Measurements from ENCODE around the gene TAS2R41. TPM values are rescaled to one million over a fixed set of nuclear protein-coding genes. Genes with fewer than 3 reads are reported as not detected.

The TAS2R41 gene
- total RNA-seq, 1 experiment from 2014 or later = not detected

- Mint-ChIP-seq H3K27ac (no peak overlapping the region), H3K27me3 (ENCODE audit: low read depth) (no peaks in the 10 kb centered on the region; the same call in 1 of the 2 replicates), H3K4me1 (peaks cover 0 to 3% of the 10 kb centered on the region in 2 experiments; a peak in 1 of 4 replicates), H3K4me3 (no peak overlapping the region), H3K36me3 (ENCODE audit: insufficient read depth in 1 of 3, low read depth in 3 of 3) (no peaks in the 10 kb centered on the region), H3K9me3 (no peaks in the 10 kb centered on the region; a peak in 1 of 5 replicates)
- Histone ChIP-seq H3K79me2 (ENCODE audit: insufficient read depth, low read length) (no peaks in the 10 kb centered on the region), H3K56ac (ENCODE audit: insufficient read length, low read depth, low read length) (no peak overlapping the region), H3K4me2 (ENCODE audit: insufficient read depth, insufficient read length, low read length) (no peak overlapping the region), H3T11ph (ENCODE audit: low read length) (no peak overlapping the region), H3K27ac (ENCODE audit: insufficient read length, low read depth, low read length) (no peak overlapping the region), H2BK15ac (ENCODE audit: low read depth, low read length) (no peak overlapping the region), H2AK5ac (ENCODE audit: insufficient read length, low read length) (no peak overlapping the region), H4K20me1 (ENCODE audit: control insufficient read depth, insufficient read depth, insufficient read length) (no peaks in the 10 kb centered on the region), H3K14ac (ENCODE audit: insufficient read depth, low read length) (no peak overlapping the region), H3K18ac (ENCODE audit: insufficient read length, low read depth, low read length) (no peak overlapping the region), H3K79me1 (ENCODE audit: insufficient read depth, low read depth, low read length, poor library complexity, severe bottlenecking) (no peaks in the 10 kb centered on the region), H2BK120ac (ENCODE audit: low read depth, low read length, poor library complexity, severe bottlenecking) (no peak overlapping the region), H2AFZ (ENCODE audit: low read length) (no peak overlapping the region), H2BK20ac (ENCODE audit: low read depth, low read length, poor library complexity, severe bottlenecking) (no peak overlapping the region), H3K4ac (ENCODE audit: low read depth, low read length) (no peak overlapping the region), H3K23ac (ENCODE audit: insufficient read length, low read depth, low read length) (no peak overlapping the region), H3K4me1 (ENCODE audit: insufficient read depth, low read length) (no peaks in the 10 kb centered on the region; the same call in 1 of the 2 replicates), H4K91ac (ENCODE audit: insufficient read length, low read depth, low read length) (no peak overlapping the region), H3K23me2 (ENCODE audit: insufficient read length, low read depth, low read length, poor library complexity, severe bottlenecking) (peaks cover 2% of the 10 kb centered on the region), H4K5ac (ENCODE audit: insufficient read length, low read depth, low read length) (no peak overlapping the region), H3K9me3 (ENCODE audit: control insufficient read depth, low read depth, low read length) (no peaks in the 10 kb centered on the region), H4K8ac (replicated peaks; ENCODE audit: insufficient read length, low read depth, low read length) (no peak overlapping the region), H3K27me3 (ENCODE audit: insufficient read depth, low read length) (no peaks in the 10 kb centered on the region), H2BK5ac (ENCODE audit: insufficient read length, low read length) (no peak overlapping the region), H2BK12ac (ENCODE audit: insufficient read length, low read depth, low read length) (no peak overlapping the region), H3K9ac (ENCODE audit: extremely low read depth, insufficient read length, low read length) (no peak overlapping the region)
- TF ChIP-seq, protein P1, sequence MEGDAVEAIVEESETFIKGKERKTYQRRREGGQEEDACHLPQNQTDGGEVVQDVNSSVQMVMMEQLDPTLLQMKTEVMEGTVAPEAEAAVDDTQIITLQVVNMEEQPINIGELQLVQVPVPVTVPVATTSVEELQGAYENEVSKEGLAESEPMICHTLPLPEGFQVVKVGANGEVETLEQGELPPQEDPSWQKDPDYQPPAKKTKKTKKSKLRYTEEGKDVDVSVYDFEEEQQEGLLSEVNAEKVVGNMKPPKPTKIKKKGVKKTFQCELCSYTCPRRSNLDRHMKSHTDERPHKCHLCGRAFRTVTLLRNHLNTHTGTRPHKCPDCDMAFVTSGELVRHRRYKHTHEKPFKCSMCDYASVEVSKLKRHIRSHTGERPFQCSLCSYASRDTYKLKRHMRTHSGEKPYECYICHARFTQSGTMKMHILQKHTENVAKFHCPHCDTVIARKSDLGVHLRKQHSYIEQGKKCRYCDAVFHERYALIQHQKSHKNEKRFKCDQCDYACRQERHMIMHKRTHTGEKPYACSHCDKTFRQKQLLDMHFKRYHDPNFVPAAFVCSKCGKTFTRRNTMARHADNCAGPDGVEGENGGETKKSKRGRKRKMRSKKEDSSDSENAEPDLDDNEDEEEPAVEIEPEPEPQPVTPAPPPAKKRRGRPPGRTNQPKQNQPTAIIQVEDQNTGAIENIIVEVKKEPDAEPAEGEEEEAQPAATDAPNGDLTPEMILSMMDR (conservative IDR thresholded peaks at IDR 0.05) = no peak
- DNase-seq = no peak
Measured at GRCh38 chr7:143495851-143496250, 18.2 kb downstream of the TAS2R41 start.
